ENCODE measurements around the gene CDH23. TPM values are rescaled to one million over a fixed set of nuclear protein-coding genes. Genes with fewer than 3 reads are reported as not detected.

CDH23 gene
- total RNA-seq, 1 experiment from 2014 or later, result 0.07 TPM

GRCh38 chr10:71360735-71361134 is 36.0 kb upstream of the CDH23 start:
- TF ChIP-seq CTCF (IDR thresholded peaks at IDR 0.05; ENCODE audit: unreplicated experiment), result no peak
- no TSS peak for BruUV-seq (replicated peaks)
- Mint-ChIP-seq H3K4me1 (ENCODE audit: low read depth, unreplicated experiment) (peaks cover 14% of the 10 kb centered on the region), H3K36me3 (ENCODE audit: insufficient read depth, unreplicated experiment) (no peaks in the 10 kb centered on the region), H3K27ac (ENCODE audit: unreplicated experiment) (no peak overlapping the region), H3K4me3 (ENCODE audit: low read depth, unreplicated experiment) (no peak overlapping the region), H3K27me3 (ENCODE audit: unreplicated experiment) (no peaks in the 10 kb centered on the region), H3K9me3 (ENCODE audit: low read depth, unreplicated experiment) (no peaks in the 10 kb centered on the region)
- CTCF ChIA-PET, result no interaction called here
- DNase-seq, result no peak
- intact Hi-C loops (cut with micrococcal nuclease; ENCODE audit: unreplicated experiment), result no loop called here

GRCh38 chr10:71361581-71361980 is 35.1 kb upstream of the CDH23 start:
- no peak for DNase-seq
- Mint-ChIP-seq H3K9me3 (ENCODE audit: low read depth, unreplicated experiment) (no peaks in the 10 kb centered on the region), H3K4me1 (ENCODE audit: low read depth, unreplicated experiment) (peaks cover 15% of the 10 kb centered on the region), H3K36me3 (ENCODE audit: insufficient read depth, unreplicated experiment) (no peaks in the 10 kb centered on the region), H3K4me3 (ENCODE audit: low read depth, unreplicated experiment) (no peak overlapping the region), H3K27me3 (ENCODE audit: unreplicated experiment) (no peaks in the 10 kb centered on the region), H3K27ac (ENCODE audit: unreplicated experiment) (no peak overlapping the region)
- no peak for TF ChIP-seq CTCF (IDR thresholded peaks at IDR 0.05; ENCODE audit: unreplicated experiment)
- intact Hi-C loops (cut with micrococcal nuclease; ENCODE audit: unreplicated experiment), result no loop called here
- no TSS peak for BruUV-seq (replicated peaks)
- CTCF ChIA-PET, result no interaction called here

GRCh38 chr10:71362141-71362540 is 34.6 kb upstream of the CDH23 start:
- TF ChIP-seq CTCF (IDR thresholded peaks at IDR 0.05; ENCODE audit: unreplicated experiment), result no peak

GRCh38 chr10:71363936-71364335 is 32.8 kb upstream of the CDH23 start:
- Mint-ChIP-seq H3K27ac (ENCODE audit: unreplicated experiment) (no peak overlapping the region), H3K36me3 (ENCODE audit: insufficient read depth, unreplicated experiment) (no peaks in the 10 kb centered on the region), H3K27me3 (ENCODE audit: unreplicated experiment) (peaks cover 3% of the 10 kb centered on the region), H3K4me1 (ENCODE audit: low read depth, unreplicated experiment) (peaks cover 22% of the 10 kb centered on the region), H3K9me3 (ENCODE audit: low read depth, unreplicated experiment) (no peaks in the 10 kb centered on the region), H3K4me3 (ENCODE audit: low read depth, unreplicated experiment) (no peak overlapping the region)
- no peak for DNase-seq
- intact Hi-C loops (cut with micrococcal nuclease; ENCODE audit: unreplicated experiment), result no loop called here
- no TSS peak for BruUV-seq (replicated peaks)
- no peak for TF ChIP-seq CTCF (IDR thresholded peaks at IDR 0.05; ENCODE audit: unreplicated experiment)
- CTCF ChIA-PET, result interaction anchor here (1.1 to 1.5 kb wide), 3 partner anchors 9 to 45 kb away, joined by 3 to 9 read pairs (median 3); partner anchors contain the start of gene SLC29A3

More at GRCh38 chr10:71362141-71362540, 34.6 kb upstream of the CDH23 start:
- H3K9me3 Mint-ChIP-seq (ENCODE audit: low read depth, unreplicated experiment), result no peaks in the 10 kb centered on the region
- H3K4me3 Mint-ChIP-seq (ENCODE audit: low read depth, unreplicated experiment), result no peak overlapping the region
- no peaks in the 10 kb centered on the region for H3K27me3 Mint-ChIP-seq (ENCODE audit: unreplicated experiment)
- BruUV-seq (replicated peaks), result no TSS peak
- H3K4me1 Mint-ChIP-seq (ENCODE audit: low read depth, unreplicated experiment), result peaks cover 20% of the 10 kb centered on the region
- CTCF ChIA-PET, result no interaction called here
- DNase-seq, result no peak
- no peak overlapping the region for H3K27ac Mint-ChIP-seq (ENCODE audit: unreplicated experiment)
- no peaks in the 10 kb centered on the region for H3K36me3 Mint-ChIP-seq (ENCODE audit: insufficient read depth, unreplicated experiment)
- intact Hi-C loops (cut with micrococcal nuclease; ENCODE audit: unreplicated experiment), result no loop called here
